H9 (cell line): ENCODE measurements around the gene TMEM100. TPM values are rescaled to one million over a fixed set of nuclear protein-coding genes. Genes with fewer than 3 reads are reported as not detected.

ENCODE experiments used
- DNase-seq: peaks from one replicate; pipeline ENCODE4 v3.0.0-alpha.2; 2017
- H2AFZ ChIP-seq: one replicate; pipeline ENCODE4 v1.6.1; 2013; ENCODE audit warnings: mild to moderate bottlenecking, low read length, control low read depth, moderate library complexity
- H2AK5ac ChIP-seq: 2 replicates; pipeline ENCODE4 v1.6.1; 2013; ENCODE audit warnings: low read length, control low read depth, mixed read lengths; ENCODE audit not compliant: insufficient read length
- H2BK120ac ChIP-seq: one replicate; pipeline ENCODE4 v1.6.1; 2013; ENCODE audit warnings: low read depth, mild to moderate bottlenecking, low read length, control low read depth, inconsistent platforms; ENCODE audit not compliant: poor library complexity, severe bottlenecking
- H2BK12ac ChIP-seq: 2 replicates; pipeline ENCODE4 v1.6.1; 2013; ENCODE audit warnings: low read length, control low read depth, mixed read lengths, low read depth; ENCODE audit not compliant: insufficient read length
- H2BK15ac ChIP-seq: 2 replicates; pipeline ENCODE4 v1.6.1; 2013; ENCODE audit warnings: low read depth, low read length, control low read depth
- H2BK20ac ChIP-seq: one replicate; pipeline ENCODE4 v1.6.1; 2013; ENCODE audit warnings: low read depth, mild to moderate bottlenecking, low read length, control low read depth, inconsistent platforms; ENCODE audit not compliant: poor library complexity, severe bottlenecking
- H2BK5ac ChIP-seq: 2 replicates; pipeline ENCODE4 v1.6.1; 2013; ENCODE audit warnings: low read length, control low read depth, mixed read lengths; ENCODE audit not compliant: insufficient read length
- H3K14ac ChIP-seq: 2 replicates; pipeline ENCODE4 v1.6.1; 2013; ENCODE audit warnings: low read length, control low read depth; ENCODE audit not compliant: insufficient read depth
- H3K18ac ChIP-seq: 2 replicates; pipeline ENCODE4 v1.6.1; 2013; ENCODE audit warnings: low read depth, mild to moderate bottlenecking, mixed read lengths, low read length, control low read depth; ENCODE audit not compliant: insufficient read length
- H3K23ac ChIP-seq: 2 replicates; pipeline ENCODE4 v1.6.1; 2013; ENCODE audit warnings: low read length, control low read depth, mixed read lengths, low read depth; ENCODE audit not compliant: insufficient read length
- H3K23me2 ChIP-seq: 2 replicates; pipeline ENCODE4 v1.6.1; 2013; ENCODE audit warnings: low read depth, mild to moderate bottlenecking, mixed read lengths, low read length, control low read depth; ENCODE audit not compliant: insufficient read length, poor library complexity, severe bottlenecking
- H3K27ac ChIP-seq: 2 replicates; pipeline ENCODE4 v1.5.1; 2013; ENCODE audit warnings: low read length, control low read depth, mixed read lengths, low read depth; ENCODE audit not compliant: insufficient read length
- H3K27me3 ChIP-seq: 2 replicates; pipeline ENCODE4 v1.6.1; 2013; ENCODE audit warnings: low read length, control low read depth, inconsistent platforms; ENCODE audit not compliant: insufficient read depth
- H3K4ac ChIP-seq: 2 replicates; pipeline ENCODE4 v1.6.1; 2013; ENCODE audit warnings: low read depth, mild to moderate bottlenecking, control low read depth, inconsistent platforms, low read length, moderate library complexity
- H3K4me1 ChIP-seq: 2 replicates; pipeline ENCODE4 v1.6.1; 2013; ENCODE audit warnings: low read length, control low read depth, inconsistent platforms; ENCODE audit not compliant: insufficient read depth
- H3K4me2 ChIP-seq: 2 replicates; pipeline ENCODE4 v1.6.1; 2013; ENCODE audit warnings: low read length, control low read depth, mixed read lengths; ENCODE audit not compliant: insufficient read length, insufficient read depth
- H3K56ac ChIP-seq: 2 replicates; pipeline ENCODE4 v1.6.1; 2013; ENCODE audit warnings: low read depth, mild to moderate bottlenecking, mixed read lengths, low read length, control low read depth; ENCODE audit not compliant: insufficient read length
- H3K79me1 ChIP-seq: 2 replicates; pipeline ENCODE4 v1.6.1; 2013; ENCODE audit warnings: low read depth, mild to moderate bottlenecking, moderate library complexity, low read length, control low read depth, inconsistent platforms; ENCODE audit not compliant: insufficient read depth, poor library complexity, severe bottlenecking
- H3K79me2 ChIP-seq: 2 replicates; pipeline ENCODE4 v1.6.1; 2013; ENCODE audit warnings: low read length, control low read depth, inconsistent platforms; ENCODE audit not compliant: insufficient read depth
- H3K9ac ChIP-seq: 2 replicates; pipeline ENCODE4 v1.6.1; 2013; ENCODE audit warnings: low read length, control low read depth, mixed read lengths; ENCODE audit not compliant: insufficient read length; ENCODE audit errors: extremely low read depth
- H3K9me3 ChIP-seq: one replicate; pipeline ENCODE4 v1.6.1; 2013; ENCODE audit warnings: low read depth, low read length, inconsistent platforms; ENCODE audit not compliant: control insufficient read depth
- H3T11ph ChIP-seq: one replicate; pipeline ENCODE4 v1.6.1; 2013; ENCODE audit warnings: mild to moderate bottlenecking, low read length, control low read depth, inconsistent platforms
- H4K20me1 ChIP-seq: one replicate; pipeline ENCODE4 v1.6.1; 2013; ENCODE audit not compliant: control insufficient read depth, insufficient read length, insufficient read depth
- H4K5ac ChIP-seq: 2 replicates; pipeline ENCODE4 v1.6.1; 2013; ENCODE audit warnings: low read depth, mild to moderate bottlenecking, mixed read lengths, low read length, control low read depth; ENCODE audit not compliant: insufficient read length
- H4K8ac ChIP-seq: replicated peaks from 2 replicates; pipeline ENCODE4 v1.6.1; 2013; ENCODE audit warnings: low read length, control low read depth, mixed read lengths, low read depth; ENCODE audit not compliant: insufficient read length
- H4K91ac ChIP-seq: 2 replicates; pipeline ENCODE4 v1.6.1; 2013; ENCODE audit warnings: low read depth, mild to moderate bottlenecking, moderate library complexity, mixed read lengths, low read length, control low read depth; ENCODE audit not compliant: insufficient read length
- H3K27ac Mint-ChIP-seq, 3 experiments: 2 replicates in 2 of 3; 3 replicates in 1 of 3; pipeline ENCODE4 v1.8.0; 2020 to 2021; ENCODE audit warnings: mixed read lengths in 3 of 3, mild to moderate bottlenecking in 1 of 3, moderate library complexity in 1 of 3
- H3K27me3 Mint-ChIP-seq: 2 replicates; pipeline ENCODE4 v1.8.0; 2021; ENCODE audit warnings: low read depth, mild to moderate bottlenecking, moderate library complexity, mixed read lengths
- H3K36me3 Mint-ChIP-seq, 3 experiments: 2 replicates in 2 of 3; 3 replicates in 1 of 3; pipeline ENCODE4 v1.8.0; 2020 to 2021; ENCODE audit warnings: low read depth in 3 of 3, mixed read lengths in 3 of 3; ENCODE audit not compliant: insufficient read depth in 1 of 3
- H3K4me1 Mint-ChIP-seq, 2 experiments: 2 replicates each; pipeline ENCODE4 v1.8.0; 2020; ENCODE audit warnings: mixed read lengths in 2 of 2
- H3K4me3 Mint-ChIP-seq, 2 experiments: 2 replicates in 1 of 2; 3 replicates in 1 of 2; pipeline ENCODE4 v1.8.0; 2020 to 2021; ENCODE audit warnings: mild to moderate bottlenecking in 2 of 2, mixed read lengths in 2 of 2, moderate library complexity in 1 of 2
- H3K9me3 Mint-ChIP-seq, 2 experiments: 2 replicates in 1 of 2; 3 replicates in 1 of 2; pipeline ENCODE4 v1.8.0; 2020; ENCODE audit warnings: mild to moderate bottlenecking in 2 of 2, mixed read lengths in 2 of 2, moderate library complexity in 1 of 2
- CTCF ChIP-seq: fragments of 200-600 bp; sonication (generic); conservative IDR thresholded peaks from 3 replicates; pipeline ENCODE4 v1.8.0; 2021; ENCODE audit warnings: antibody characterized with exemption, mild to moderate bottlenecking
- WGBS: extraction: QIAGEN DNeasy Blood & Tissue Kit; methylation state at CpG from one replicate; pipeline ENCODE4 v1.1.7; 2013; ENCODE audit warnings: missing lambda C conversion rate, low lambda C conversion rate, mixed read lengths; ENCODE audit not compliant: insufficient read length; ENCODE audit errors: extremely low coverage; 5-methylcytosine and 5-hydroxymethylcytosine counted together
- total RNA-seq: library from RNA; stranded (reverse); gene quantifications from 2 replicates; pipeline ENCODE4 v1.2.1, GENCODE V29; 2021

The TMEM100 gene
- total RNA-seq, 1 experiment from 2014 or later, result 0.17 TPM

- no peak overlapping the region for H2AFZ ChIP-seq
- no peak overlapping the region for H3T11ph ChIP-seq
- H3K56ac ChIP-seq, result no peak overlapping the region
- WGBS, result no CpG with 5 or more reads among the region's 1 CpG
- no peak overlapping the region for H2BK120ac ChIP-seq
- H2BK12ac ChIP-seq, result no peak overlapping the region
- H3K4me3 Mint-ChIP-seq, result no peak overlapping the region
- no peaks in the 10 kb centered on the region for H3K23me2 ChIP-seq
- H4K20me1 ChIP-seq, result no peaks in the 10 kb centered on the region
- H3K36me3 Mint-ChIP-seq, result peaks cover 0 to 4% (median 3%) of the 10 kb centered on the region in 3 experiments; a peak in 1 of 7 replicates
- no peak overlapping the region for H3K27ac ChIP-seq
- H3K4me2 ChIP-seq, result no peak overlapping the region
- H3K27ac Mint-ChIP-seq, result no peak overlapping the region
- no peaks in the 10 kb centered on the region for H3K79me2 ChIP-seq
- no peak overlapping the region for H3K23ac ChIP-seq
- H3K9ac ChIP-seq, result no peak overlapping the region
- H3K14ac ChIP-seq, result no peak overlapping the region
- no peaks in the 10 kb centered on the region for H3K9me3 ChIP-seq
- DNase-seq, result no peak
- no peak overlapping the region for H2AK5ac ChIP-seq
- H4K5ac ChIP-seq, result no peak overlapping the region
- no peak for TF ChIP-seq CTCF
- H3K18ac ChIP-seq, result no peak overlapping the region
- no peaks in the 10 kb centered on the region for H3K4me1 ChIP-seq
- no peak overlapping the region for H4K8ac ChIP-seq
- peaks cover 3 to 8% of the 10 kb centered on the region in 2 experiments; a peak in 2 of 4 replicates for H3K4me1 Mint-ChIP-seq
- no peak overlapping the region for H2BK20ac ChIP-seq
- H2BK5ac ChIP-seq, result no peak overlapping the region
- H3K4ac ChIP-seq, result no peak overlapping the region
- no peaks in the 10 kb centered on the region for H3K79me1 ChIP-seq
- peaks cover 0 to 2% of the 10 kb centered on the region in 2 experiments; a peak in 1 of 5 replicates for H3K9me3 Mint-ChIP-seq
- no peaks in the 10 kb centered on the region; the same call in 1 of the 2 replicates for H3K27me3 Mint-ChIP-seq
- H3K27me3 ChIP-seq, result no peaks in the 10 kb centered on the region
- no peak overlapping the region for H2BK15ac ChIP-seq
- no peak overlapping the region for H4K91ac ChIP-seq
Measured at GRCh38 chr17:55677446-55677845, 45.2 kb downstream of the TMEM100 start.
